Erythroblast (primary cell): Measurements from ENCODE around the gene ERICH3.

Experiments
- GATA1 ChIP-seq: IDR thresholded peaks from 2 replicates; pipeline ENCODE4 v1.6.1; 2011; ENCODE audit warnings: low read depth, mild to moderate bottlenecking, control low read depth, low read length, moderate library complexity
- POLR2A ChIP-seq: IDR thresholded peaks from 2 replicates; pipeline ENCODE4 v1.6.1; 2011; ENCODE audit warnings: mild to moderate bottlenecking, low read length

- TF ChIP-seq POLR2A (no peak), GATA1 (no peak)
These were observed 7.4 kb upstream of the ERICH3 start for GRCh38 chr1:74681001-74681400.
